Activated CD8-positive, alpha-beta memory T cell treated with anti-CD3 and anti-CD28 coated beads for 1 hour (primary cell): ENCODE measurements around the gene CCDC61.

Source experiments
- DNase-seq, 2 donors: peaks; one replicate each; pipeline ENCODE4 v3.0.0-alpha.2; 2020; ENCODE audit warnings: low read depth in 1 of 2; ENCODE audit errors: extremely low read depth in 1 of 2

CCDC61 gene

DNA sequence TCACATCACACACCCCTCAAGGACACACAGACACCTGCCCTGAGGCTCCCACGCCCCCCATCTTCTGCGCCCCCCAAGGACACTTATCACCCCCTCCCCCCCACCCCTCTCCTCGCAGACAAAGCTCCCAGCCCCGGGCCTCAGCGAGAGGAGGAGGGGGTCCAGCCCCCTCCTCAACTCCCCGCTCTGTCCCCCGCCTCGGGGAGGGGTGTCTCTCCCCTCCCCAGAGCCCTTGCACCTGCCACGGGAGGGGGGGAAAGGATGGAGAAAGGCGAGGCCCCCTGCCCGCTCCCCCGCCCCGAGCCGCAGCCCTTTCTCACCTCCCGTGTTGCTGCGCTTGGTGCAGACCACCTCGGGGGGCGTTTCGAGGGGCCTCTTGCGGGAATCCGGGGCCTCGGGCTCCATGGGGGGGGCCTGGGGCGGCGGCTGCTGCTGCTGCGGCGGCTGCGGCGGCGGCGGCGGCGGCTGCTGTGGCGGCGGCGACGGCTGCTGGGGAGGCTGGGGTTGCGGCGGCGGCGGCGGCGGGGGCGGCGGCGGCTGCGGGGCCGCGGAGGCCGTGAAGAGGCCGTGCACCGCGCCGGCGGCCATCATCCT lies 22.2 kb upstream of the CCDC61 start:
- DNase-seq = no peak

DNA sequence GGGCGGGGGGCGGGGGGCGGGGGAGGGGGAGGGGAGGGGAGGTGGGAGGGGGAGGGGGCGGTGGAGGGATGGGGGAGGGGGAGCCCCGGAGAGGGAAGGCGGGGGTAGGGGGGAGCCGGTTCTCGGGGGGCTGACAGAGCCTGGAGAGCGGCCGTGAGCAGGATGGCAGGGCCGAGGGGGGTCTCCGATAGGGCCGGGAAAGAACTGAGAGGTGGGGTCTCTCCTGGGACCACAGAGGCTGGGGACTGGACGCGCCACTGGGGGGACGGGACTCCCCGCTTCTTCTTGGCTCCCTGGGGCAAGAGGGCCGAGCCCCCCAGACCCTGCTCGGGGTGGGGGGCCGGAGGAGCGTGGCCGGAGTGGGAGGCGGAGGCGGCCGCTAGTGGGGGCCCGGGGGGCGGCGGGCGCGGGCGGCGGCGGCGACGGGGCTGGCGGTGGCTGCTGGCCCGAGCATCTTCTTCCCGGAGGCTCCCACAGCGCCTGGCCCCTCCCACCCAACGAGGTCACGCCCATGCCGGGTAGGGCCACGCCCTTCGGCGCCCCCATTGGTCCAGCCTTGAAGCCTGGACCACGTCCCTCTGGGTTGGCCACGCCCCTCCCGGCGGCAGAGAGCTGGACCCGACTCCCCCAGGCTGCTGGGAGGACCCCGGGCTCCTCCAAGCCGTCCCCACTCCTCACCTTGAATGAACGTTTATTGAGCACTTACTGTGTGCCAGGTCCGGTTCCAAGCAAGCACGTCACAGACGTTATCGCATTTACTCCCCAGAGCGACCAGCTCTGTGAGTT lies 21.5 kb upstream of the CCDC61 start, which contains the start of gene NOVA2:
Gene NOVA2, minus strand, starts transcription at position 313 of the 786 bp plus-strand sequence. CDS start 514 bp downstream, outside the sequence.
- DNase-seq = no peak

DNA sequence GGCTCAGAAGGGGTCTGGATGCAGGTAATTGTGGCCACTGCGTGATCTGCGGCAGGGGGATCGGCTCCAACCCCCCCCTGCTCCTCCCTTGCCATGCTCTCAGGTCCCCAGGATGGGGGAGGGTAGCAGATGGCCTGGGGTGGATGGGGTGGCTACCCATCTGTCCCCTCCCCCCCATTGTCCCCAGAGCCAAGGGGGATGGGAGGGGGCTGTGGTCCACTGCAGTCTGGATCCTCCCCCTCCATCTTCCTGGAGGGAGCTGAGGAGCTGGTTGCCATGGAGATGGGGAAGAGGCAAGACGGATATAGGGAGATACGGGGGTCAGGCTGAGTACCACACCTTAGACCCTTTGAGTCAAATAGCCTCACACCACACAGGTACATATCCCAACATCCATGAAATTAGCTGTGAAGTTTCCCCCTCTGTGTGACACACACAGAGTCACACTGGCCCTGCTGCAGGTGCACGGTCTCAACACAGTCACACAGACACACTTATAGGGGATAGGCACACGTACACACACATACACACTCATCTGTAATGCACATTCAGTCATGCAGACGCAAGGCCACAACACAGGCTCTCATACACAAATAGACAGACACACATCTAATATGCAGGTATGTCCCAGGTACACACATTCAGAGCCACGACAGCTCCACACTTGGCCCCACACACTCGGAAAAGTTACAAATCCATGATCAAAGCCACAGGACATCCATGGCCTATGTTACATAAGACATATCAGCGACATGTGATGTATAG lies 19.8 kb upstream of the CCDC61 start:
- DNase-seq = no peak

DNA sequence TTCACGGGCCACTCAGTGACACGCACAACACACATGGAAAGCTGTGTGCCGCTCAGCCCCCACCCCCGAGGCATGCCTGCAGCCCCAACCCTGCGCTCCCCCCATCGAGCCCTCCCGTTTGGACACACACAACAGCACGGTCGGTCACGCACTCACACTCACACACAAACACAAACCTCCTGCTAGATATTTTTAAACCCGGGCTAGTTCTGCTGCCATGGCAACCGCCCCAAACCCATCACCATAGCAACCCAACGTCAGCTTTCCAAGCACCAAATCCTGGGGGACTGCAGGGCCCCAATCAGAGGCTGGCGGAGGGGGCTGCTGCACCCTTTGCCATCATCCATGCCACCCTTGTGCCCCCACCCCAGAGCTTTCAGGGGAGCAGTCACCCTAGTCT lies 19.1 kb upstream of the CCDC61 start:
- no peak for DNase-seq

DNA sequence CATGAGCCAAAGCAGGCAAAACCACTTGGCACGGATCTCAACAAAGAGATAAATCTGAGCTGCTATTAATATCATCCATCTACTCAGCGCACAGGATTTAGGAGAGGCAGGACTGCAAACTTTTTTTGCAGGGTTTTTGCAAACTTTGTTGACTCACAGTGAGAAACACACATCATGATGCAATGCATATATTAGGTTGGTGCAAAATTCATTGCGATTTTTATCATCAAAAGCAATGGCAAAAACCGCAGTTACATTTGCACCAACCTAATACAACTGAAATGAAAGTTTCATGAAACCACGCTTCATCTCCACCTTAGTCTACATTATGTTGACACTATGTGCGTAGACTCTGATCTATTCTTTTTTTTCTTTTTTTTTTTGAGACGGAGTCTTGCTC lies 17.1 kb upstream of the CCDC61 start:
- no peak for DNase-seq

DNA sequence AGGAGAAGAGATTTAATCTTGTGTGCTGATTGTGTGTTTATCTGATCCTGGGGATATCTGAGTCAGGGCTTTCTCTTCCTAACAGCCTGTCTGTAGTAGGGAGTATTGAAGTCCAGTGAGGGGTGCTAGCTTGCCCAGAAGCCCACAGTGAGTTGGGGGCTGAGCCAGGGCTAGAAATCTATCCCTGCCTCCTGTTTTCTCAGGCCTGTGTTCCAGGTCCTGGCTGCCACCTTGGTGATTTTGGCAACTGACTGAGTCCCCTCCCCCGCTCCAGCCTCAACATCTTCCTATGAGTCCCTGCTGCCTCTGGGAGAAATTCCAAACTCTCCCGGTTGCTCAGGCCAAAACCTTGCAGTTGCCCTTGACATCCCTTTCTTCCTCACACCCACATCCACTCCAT lies 13.9 kb upstream of the CCDC61 start:
- no peak for DNase-seq

DNA sequence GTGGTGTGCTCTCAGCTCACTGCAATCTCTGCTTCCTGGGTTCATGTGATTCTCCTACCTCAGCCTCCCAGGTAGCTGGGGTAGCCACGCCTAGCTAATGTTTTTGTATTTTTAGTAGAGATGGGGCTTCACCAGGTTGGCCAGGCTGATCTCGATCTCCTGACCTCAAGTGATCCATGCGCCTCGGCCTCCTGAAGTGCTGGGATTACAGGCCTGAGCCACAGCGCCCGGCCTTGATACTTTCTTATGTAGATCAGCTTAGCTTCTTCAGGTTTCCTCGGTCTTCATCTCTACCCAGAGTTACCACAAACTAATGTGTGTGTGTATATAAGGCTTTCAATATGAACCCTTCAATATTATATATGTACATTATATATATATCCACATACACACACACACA lies 9.9 kb upstream of the CCDC61 start:
- no peak for DNase-seq

DNA sequence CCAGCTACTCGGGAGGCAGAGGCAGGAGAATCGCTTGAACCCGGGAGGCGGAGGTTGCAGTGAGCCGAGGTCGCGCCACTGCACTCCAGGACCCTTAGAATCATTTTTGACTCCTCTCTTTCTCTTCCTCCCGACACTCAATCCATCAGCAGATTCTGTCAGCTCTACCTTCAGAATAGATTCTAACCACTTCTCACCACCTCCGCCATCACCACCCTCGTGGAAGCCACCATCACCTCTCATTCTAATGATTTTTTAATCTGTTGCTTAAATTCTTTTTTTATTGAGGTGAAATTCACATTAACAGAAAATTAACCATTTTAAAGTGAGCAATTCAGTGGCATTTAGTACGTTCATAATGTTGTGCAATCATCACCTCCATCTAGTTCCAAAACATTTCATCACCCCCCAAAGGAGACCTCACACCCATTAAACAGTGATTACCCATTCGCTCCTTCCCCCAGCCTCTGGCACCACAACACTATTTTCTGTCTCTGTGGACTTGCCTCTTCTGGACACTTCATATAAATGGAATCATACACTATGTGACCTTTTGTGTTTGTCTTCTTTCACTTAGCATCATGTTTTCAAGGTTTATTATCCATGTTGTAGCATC lies 5.0 kb upstream of the CCDC61 start:
- no peak for DNase-seq

DNA sequence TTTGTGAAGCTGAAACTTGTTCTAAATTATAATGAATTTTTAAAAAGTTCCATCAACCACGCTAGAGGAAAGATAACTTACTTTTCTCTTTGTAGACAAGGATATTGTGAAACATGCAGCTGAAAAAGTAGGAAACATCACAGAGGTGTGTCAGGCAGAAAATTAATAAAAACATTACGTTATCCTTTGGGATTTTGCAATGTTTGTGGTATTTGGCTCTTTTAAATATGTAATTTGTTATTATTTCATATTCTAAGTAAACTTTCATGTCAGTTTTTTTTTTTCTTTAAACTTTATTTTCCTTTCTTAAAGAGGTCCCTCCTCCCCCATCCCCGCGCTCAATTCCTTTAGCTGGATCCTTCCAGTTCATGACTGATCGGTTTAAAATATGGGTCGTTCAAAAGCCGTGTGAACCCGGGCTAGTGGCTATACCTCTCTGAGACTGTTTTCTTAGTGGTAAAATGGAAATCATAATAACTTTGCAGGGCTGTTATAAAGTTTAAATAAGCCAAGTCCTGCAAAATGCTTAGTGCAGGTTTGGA lies 740 bp upstream of the CCDC61 start:
- DNase-seq = no peak

DNA sequence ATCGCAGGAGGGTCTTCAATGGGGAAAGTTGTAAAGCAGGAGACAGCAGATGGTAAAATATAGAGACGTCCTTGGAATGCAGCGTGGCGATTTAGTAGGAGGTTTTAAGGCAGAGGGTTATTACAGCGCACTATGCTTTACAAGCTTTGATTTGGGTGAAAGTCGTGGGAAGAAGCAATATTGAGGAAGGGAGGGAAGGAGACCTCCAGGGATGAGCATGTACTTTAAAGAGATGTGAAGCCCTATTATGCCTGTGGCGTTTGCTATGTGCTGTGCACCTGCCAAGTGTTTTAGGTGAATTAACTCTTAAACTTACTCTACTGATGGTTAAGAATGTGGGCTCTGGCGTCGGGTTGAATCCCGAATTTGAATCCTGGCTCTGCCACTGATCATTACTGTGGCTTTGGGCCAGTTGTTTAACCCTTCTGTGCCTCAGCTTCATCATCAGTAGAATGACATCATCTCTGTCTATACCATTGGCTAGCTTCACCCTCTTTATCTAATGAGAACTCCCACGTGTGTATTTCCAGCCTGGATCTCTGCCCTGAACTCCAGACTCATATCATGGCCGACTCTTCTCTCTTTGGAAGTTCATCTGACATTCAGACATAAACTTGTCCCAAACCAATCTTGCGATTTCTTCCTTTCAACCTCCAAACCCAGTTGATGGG lies 583 bp downstream of the CCDC61 start:
- DNase-seq = no peak

DNA sequence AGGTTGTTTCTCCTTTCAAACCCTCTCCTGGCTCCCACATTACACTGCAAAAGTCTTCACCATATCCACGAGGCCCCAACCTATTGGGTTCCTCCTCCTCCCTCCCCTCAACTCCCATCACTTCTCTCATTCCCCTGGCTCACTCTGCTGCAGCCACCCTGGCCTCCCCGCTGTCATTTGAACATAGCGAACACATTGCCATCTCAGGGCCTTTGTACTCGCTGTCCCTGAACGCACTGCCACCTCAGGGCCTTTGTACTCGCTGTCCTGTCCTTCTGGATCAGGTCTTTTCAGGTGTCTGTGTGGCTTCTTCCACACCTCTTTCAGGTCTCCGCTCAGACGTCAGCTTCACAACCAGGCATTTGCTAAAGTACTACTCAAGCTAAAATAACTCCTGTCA lies 1.7 kb downstream of the CCDC61 start:
- no peak for DNase-seq

DNA sequence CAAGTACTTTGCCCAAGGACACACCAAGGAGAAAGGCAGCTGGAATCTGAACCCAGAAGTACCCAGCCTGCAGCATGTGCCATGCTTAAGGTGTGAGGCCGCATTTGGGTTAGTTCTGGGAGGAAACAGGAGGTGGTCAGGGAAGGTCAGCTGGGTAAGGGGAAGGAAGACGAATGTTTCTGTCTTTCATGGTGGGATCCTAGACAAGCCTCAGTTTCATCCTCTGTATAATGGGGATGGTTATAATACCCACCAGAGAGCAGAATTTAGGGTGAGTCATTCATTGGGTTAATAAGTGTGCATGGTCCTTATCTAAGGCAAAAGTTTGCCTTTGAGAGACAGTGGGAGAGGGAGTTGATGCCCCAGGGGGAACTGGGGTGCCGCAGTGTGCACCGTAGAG lies 3.6 kb downstream of the CCDC61 start:
- no peak for DNase-seq

DNA sequence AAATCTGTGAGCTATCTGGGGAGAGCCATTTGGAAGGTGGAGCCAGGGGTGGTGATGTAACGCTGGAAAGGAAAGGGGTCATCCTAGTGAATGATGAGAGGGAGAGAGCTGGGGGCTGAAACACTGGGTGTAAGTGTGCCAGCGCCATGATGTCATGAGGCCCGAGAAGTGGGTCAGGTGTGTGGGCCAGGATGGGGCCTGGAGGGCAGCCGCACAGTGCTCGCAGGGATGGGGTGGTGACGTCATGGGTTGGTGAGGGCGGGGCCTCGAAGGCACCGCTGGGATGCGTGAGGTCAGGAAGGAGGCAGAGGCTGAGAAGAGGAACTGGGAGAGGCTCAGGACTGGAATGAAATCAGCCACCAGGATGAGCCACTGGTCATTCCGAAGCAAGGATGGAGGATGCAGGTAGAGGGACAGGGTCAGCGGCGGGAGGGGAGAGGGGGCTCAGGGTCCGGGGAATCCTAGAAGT lies 4.4 kb downstream of the CCDC61 start:
- no peak for DNase-seq

DNA sequence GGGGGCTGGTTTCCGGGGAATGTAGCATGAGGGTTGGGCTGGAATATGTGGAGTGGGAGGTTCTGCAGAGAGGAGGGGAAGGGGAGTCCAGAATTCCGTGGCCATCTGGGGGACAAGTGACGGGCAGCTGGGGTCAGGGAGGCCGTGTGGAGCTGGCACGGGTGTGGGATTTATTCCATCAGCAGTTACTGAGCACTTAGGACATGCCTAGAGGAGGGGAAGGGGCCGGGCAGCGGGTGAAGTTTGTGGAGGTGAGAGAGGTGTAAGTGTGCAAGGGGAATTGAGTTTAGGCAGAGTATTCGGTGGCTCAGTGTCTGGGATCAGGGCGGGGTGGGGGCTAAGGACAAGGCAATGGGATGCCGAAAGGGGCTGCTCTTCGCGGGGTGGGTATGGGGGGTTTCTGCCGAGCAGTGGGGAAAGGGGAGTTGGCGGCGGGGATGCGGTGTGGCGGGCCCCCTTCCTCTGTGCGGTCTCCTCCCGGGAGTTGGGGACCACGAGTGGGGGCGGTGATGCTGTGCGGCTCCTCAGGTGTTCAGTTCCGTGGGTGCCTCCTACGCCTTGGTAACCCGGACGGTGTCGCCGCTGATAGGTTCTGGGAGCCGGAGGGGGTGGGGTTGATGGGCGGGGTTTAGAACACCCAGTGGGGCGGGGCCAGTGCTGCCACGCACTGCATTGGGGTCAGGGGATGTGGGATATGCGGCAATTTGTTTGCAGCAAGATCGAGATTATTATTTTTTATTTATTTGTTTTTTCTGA lies 5.4 kb downstream of the CCDC61 start:
- DNase-seq = peak; percentile 56 to 60

DNA sequence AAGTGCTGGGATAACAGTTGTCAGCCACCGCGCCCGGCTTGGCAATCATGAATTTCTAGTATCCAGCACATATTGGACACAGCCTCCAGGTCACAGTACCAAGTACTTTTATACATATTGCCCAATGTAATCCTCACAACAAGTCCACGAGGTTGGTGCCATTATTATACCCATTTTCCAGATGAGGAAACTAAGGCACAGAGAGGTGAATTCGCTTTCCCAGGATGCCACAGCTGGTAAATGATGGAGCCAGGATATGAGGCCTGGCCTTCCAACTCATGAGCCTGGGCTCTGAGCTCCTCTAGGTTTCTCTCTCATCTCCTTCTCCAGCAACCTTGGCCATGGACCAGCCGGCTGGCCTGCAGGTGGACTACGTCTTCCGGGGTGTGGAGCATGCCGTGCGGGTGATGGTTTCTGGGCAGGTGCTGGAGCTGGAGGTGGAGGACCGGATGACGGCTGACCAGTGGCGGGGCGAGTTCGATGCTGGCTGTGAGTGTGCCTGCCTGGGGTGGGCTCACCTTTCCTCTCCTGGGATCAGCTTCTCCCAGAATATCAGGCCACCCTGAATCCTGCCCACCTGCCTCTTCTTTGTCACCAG lies 7.5 kb downstream of the CCDC61 start:
- DNase-seq = no peak

DNA sequence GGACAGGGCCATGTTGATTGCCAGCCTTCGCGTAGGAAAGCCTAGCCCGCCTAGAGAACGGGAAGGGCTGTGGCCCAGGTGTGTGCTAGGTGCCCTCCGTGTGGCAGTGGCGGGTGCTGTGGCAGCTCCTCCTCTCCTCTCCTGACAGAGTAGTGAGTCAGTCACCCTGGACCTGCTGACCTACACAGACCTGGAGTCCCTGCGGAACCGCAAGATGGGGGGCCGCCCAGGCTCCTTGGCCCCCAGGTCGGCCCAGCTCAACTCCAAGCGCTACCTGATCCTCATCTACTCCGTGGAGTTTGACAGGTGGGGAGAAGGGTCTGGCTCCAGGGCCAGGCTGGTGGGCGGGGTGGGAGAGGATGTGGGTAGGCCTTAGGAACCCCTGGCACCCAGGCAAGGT lies 11.1 kb downstream of the CCDC61 start:
- DNase-seq = no peak

DNA sequence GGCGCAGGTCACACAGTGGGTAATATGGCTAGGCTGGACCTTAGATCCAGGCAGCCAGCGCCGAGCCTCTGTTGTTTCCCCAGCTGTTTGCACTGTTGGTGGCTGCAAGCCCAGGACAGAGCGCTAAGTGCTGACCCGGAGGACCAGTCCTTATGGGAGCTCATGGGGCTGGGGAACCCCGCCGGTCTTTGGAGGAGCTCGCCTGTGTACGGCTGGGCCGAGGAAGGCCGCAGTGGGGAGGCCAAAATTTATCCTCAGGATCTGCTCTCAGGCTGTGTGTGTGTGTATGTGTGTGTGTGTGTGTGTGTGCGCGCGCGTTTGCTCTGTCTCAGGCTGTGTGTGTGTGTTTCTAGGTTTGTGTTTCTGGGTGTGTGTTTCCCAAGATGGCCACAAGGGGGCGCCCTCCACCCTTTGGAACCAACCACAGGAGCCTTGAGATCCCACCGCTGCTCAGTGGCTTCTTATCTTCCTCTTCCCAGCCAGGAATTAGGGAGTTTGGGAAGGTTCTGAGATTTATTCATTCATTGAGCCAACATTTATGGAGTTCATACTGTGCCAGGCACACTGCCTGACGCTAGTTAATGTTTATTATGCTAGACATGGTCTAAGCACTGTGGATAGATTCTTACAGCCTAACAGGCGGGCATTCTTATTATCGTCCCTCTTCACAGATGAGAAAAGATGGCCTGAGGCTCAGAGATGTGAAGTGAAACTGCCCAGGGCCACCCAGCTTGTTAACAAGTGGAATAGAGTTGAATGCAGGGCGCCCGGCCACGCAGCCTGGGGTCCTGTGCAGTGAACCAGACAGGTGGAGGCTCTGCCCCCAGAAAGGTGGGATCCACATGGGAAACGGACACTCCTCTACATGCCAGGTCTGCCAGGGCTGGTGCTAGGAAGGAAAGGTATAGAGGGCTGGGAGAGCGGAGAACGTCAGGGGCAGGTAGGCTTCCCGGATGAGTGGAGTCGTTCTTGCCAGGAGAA lies 14.6 kb downstream of the CCDC61 start:
- peak; percentile 30 to 49 for DNase-seq

DNA sequence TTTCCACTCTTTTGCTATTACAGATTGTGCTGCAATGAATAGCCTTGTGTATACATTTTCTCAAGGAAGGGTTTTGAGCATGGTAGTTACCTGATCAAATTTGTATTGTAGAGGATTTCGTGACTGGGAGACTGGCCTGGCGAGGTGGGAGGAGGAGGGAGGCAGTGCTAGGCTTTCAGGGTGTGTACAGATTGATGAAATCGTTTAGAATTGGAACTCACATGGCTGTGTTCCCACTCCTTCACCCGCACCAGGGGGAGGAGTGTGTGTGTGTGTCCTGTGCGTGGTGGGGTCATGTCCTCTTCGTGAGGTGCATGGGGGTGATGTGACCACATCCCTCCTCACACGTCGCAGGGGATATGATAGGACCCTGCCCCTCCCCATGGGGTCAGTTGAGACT lies 19.3 kb downstream of the CCDC61 start:
- DNase-seq = no peak
